H9 (cell line): ENCODE data around the gene CPO. TPM values are rescaled to one million over a fixed set of nuclear protein-coding genes. Genes with fewer than 3 reads are reported as not detected.

Experiments
- DNase-seq: peaks from one replicate; pipeline ENCODE4 v3.0.0-alpha.2; 2017
- H2AFZ ChIP-seq: one replicate; pipeline ENCODE4 v1.6.1; 2013; ENCODE audit warnings: mild to moderate bottlenecking, low read length, control low read depth, moderate library complexity
- H2AK5ac ChIP-seq: 2 replicates; pipeline ENCODE4 v1.6.1; 2013; ENCODE audit warnings: low read length, control low read depth, mixed read lengths; ENCODE audit not compliant: insufficient read length
- H2BK120ac ChIP-seq: one replicate; pipeline ENCODE4 v1.6.1; 2013; ENCODE audit warnings: low read depth, mild to moderate bottlenecking, low read length, control low read depth, inconsistent platforms; ENCODE audit not compliant: poor library complexity, severe bottlenecking
- H2BK12ac ChIP-seq: 2 replicates; pipeline ENCODE4 v1.6.1; 2013; ENCODE audit warnings: low read length, control low read depth, mixed read lengths, low read depth; ENCODE audit not compliant: insufficient read length
- H2BK15ac ChIP-seq: 2 replicates; pipeline ENCODE4 v1.6.1; 2013; ENCODE audit warnings: low read depth, low read length, control low read depth
- H2BK20ac ChIP-seq: one replicate; pipeline ENCODE4 v1.6.1; 2013; ENCODE audit warnings: low read depth, mild to moderate bottlenecking, low read length, control low read depth, inconsistent platforms; ENCODE audit not compliant: poor library complexity, severe bottlenecking
- H2BK5ac ChIP-seq: 2 replicates; pipeline ENCODE4 v1.6.1; 2013; ENCODE audit warnings: low read length, control low read depth, mixed read lengths; ENCODE audit not compliant: insufficient read length
- H3K14ac ChIP-seq: 2 replicates; pipeline ENCODE4 v1.6.1; 2013; ENCODE audit warnings: low read length, control low read depth; ENCODE audit not compliant: insufficient read depth
- H3K18ac ChIP-seq: 2 replicates; pipeline ENCODE4 v1.6.1; 2013; ENCODE audit warnings: low read depth, mild to moderate bottlenecking, mixed read lengths, low read length, control low read depth; ENCODE audit not compliant: insufficient read length
- H3K23ac ChIP-seq: 2 replicates; pipeline ENCODE4 v1.6.1; 2013; ENCODE audit warnings: low read length, control low read depth, mixed read lengths, low read depth; ENCODE audit not compliant: insufficient read length
- H3K23me2 ChIP-seq: 2 replicates; pipeline ENCODE4 v1.6.1; 2013; ENCODE audit warnings: low read depth, mild to moderate bottlenecking, mixed read lengths, low read length, control low read depth; ENCODE audit not compliant: insufficient read length, poor library complexity, severe bottlenecking
- H3K27ac ChIP-seq: 2 replicates; pipeline ENCODE4 v1.5.1; 2013; ENCODE audit warnings: low read length, control low read depth, mixed read lengths, low read depth; ENCODE audit not compliant: insufficient read length
- H3K27me3 ChIP-seq: 2 replicates; pipeline ENCODE4 v1.6.1; 2013; ENCODE audit warnings: low read length, control low read depth, inconsistent platforms; ENCODE audit not compliant: insufficient read depth
- H3K4ac ChIP-seq: 2 replicates; pipeline ENCODE4 v1.6.1; 2013; ENCODE audit warnings: low read depth, mild to moderate bottlenecking, control low read depth, inconsistent platforms, low read length, moderate library complexity
- H3K4me1 ChIP-seq: 2 replicates; pipeline ENCODE4 v1.6.1; 2013; ENCODE audit warnings: low read length, control low read depth, inconsistent platforms; ENCODE audit not compliant: insufficient read depth
- H3K4me2 ChIP-seq: 2 replicates; pipeline ENCODE4 v1.6.1; 2013; ENCODE audit warnings: low read length, control low read depth, mixed read lengths; ENCODE audit not compliant: insufficient read length, insufficient read depth
- H3K56ac ChIP-seq: 2 replicates; pipeline ENCODE4 v1.6.1; 2013; ENCODE audit warnings: low read depth, mild to moderate bottlenecking, mixed read lengths, low read length, control low read depth; ENCODE audit not compliant: insufficient read length
- H3K79me1 ChIP-seq: 2 replicates; pipeline ENCODE4 v1.6.1; 2013; ENCODE audit warnings: low read depth, mild to moderate bottlenecking, moderate library complexity, low read length, control low read depth, inconsistent platforms; ENCODE audit not compliant: insufficient read depth, poor library complexity, severe bottlenecking
- H3K79me2 ChIP-seq: 2 replicates; pipeline ENCODE4 v1.6.1; 2013; ENCODE audit warnings: low read length, control low read depth, inconsistent platforms; ENCODE audit not compliant: insufficient read depth
- H3K9ac ChIP-seq: 2 replicates; pipeline ENCODE4 v1.6.1; 2013; ENCODE audit warnings: low read length, control low read depth, mixed read lengths; ENCODE audit not compliant: insufficient read length; ENCODE audit errors: extremely low read depth
- H3K9me3 ChIP-seq: one replicate; pipeline ENCODE4 v1.6.1; 2013; ENCODE audit warnings: low read depth, low read length, inconsistent platforms; ENCODE audit not compliant: control insufficient read depth
- H3T11ph ChIP-seq: one replicate; pipeline ENCODE4 v1.6.1; 2013; ENCODE audit warnings: mild to moderate bottlenecking, low read length, control low read depth, inconsistent platforms
- H4K20me1 ChIP-seq: one replicate; pipeline ENCODE4 v1.6.1; 2013; ENCODE audit not compliant: control insufficient read depth, insufficient read length, insufficient read depth
- H4K5ac ChIP-seq: 2 replicates; pipeline ENCODE4 v1.6.1; 2013; ENCODE audit warnings: low read depth, mild to moderate bottlenecking, mixed read lengths, low read length, control low read depth; ENCODE audit not compliant: insufficient read length
- H4K8ac ChIP-seq: replicated peaks from 2 replicates; pipeline ENCODE4 v1.6.1; 2013; ENCODE audit warnings: low read length, control low read depth, mixed read lengths, low read depth; ENCODE audit not compliant: insufficient read length
- H4K91ac ChIP-seq: 2 replicates; pipeline ENCODE4 v1.6.1; 2013; ENCODE audit warnings: low read depth, mild to moderate bottlenecking, moderate library complexity, mixed read lengths, low read length, control low read depth; ENCODE audit not compliant: insufficient read length
- H3K27ac Mint-ChIP-seq, 3 experiments: 2 replicates in 2 of 3; 3 replicates in 1 of 3; pipeline ENCODE4 v1.8.0; 2020 to 2021; ENCODE audit warnings: mixed read lengths in 3 of 3, mild to moderate bottlenecking in 1 of 3, moderate library complexity in 1 of 3
- H3K27me3 Mint-ChIP-seq: 2 replicates; pipeline ENCODE4 v1.8.0; 2021; ENCODE audit warnings: low read depth, mild to moderate bottlenecking, moderate library complexity, mixed read lengths
- H3K36me3 Mint-ChIP-seq, 3 experiments: 2 replicates in 2 of 3; 3 replicates in 1 of 3; pipeline ENCODE4 v1.8.0; 2020 to 2021; ENCODE audit warnings: low read depth in 3 of 3, mixed read lengths in 3 of 3; ENCODE audit not compliant: insufficient read depth in 1 of 3
- H3K4me1 Mint-ChIP-seq, 2 experiments: 2 replicates each; pipeline ENCODE4 v1.8.0; 2020; ENCODE audit warnings: mixed read lengths in 2 of 2
- H3K4me3 Mint-ChIP-seq, 2 experiments: 2 replicates in 1 of 2; 3 replicates in 1 of 2; pipeline ENCODE4 v1.8.0; 2020 to 2021; ENCODE audit warnings: mild to moderate bottlenecking in 2 of 2, mixed read lengths in 2 of 2, moderate library complexity in 1 of 2
- H3K9me3 Mint-ChIP-seq, 2 experiments: 2 replicates in 1 of 2; 3 replicates in 1 of 2; pipeline ENCODE4 v1.8.0; 2020; ENCODE audit warnings: mild to moderate bottlenecking in 2 of 2, mixed read lengths in 2 of 2, moderate library complexity in 1 of 2
- WGBS: extraction: QIAGEN DNeasy Blood & Tissue Kit; methylation state at CpG from one replicate; pipeline ENCODE4 v1.1.7; 2013; ENCODE audit warnings: missing lambda C conversion rate, low lambda C conversion rate, mixed read lengths; ENCODE audit not compliant: insufficient read length; ENCODE audit errors: extremely low coverage; 5-methylcytosine and 5-hydroxymethylcytosine counted together
- total RNA-seq: library from RNA; stranded (reverse); gene quantifications from 2 replicates; pipeline ENCODE4 v1.2.1, GENCODE V29; 2021
- TF ChIP-seq, protein P1 (sequence below): fragments of 200-600 bp; sonication (generic); conservative IDR thresholded peaks from 3 replicates; pipeline ENCODE4 v1.8.0; 2021; ENCODE audit warnings: antibody characterized with exemption, mild to moderate bottlenecking

The CPO gene
- total RNA-seq, 1 experiment from 2014 or later = 0.68 TPM

GRCh38 chr2:206979922-206980321, 40.6 kb downstream of the CPO start:
- peaks cover 0 to 7% (median 6%) of the 10 kb centered on the region in 3 experiments; a peak in 2 of 7 replicates for H3K36me3 Mint-ChIP-seq
- no peak overlapping the region for H3K14ac ChIP-seq
- H3K4me2 ChIP-seq = no peak overlapping the region

More at GRCh38 chr2:206979922-206980321, 40.6 kb downstream of the CPO start:
- no peaks in the 10 kb centered on the region for H3K79me2 ChIP-seq
- no CpG with 5 or more reads among the region's 2 CpGs for WGBS
- Mint-ChIP-seq H3K9me3 (peaks cover 0 to 6% of the 10 kb centered on the region in 2 experiments; a peak in 3 of 5 replicates), H3K4me3 (no peak overlapping the region), H3K27me3 (no peaks in the 10 kb centered on the region), H3K4me1 (peaks cover 36 to 41% of the 10 kb centered on the region in 2 experiments), H3K27ac (no peak overlapping the region)
- DNase-seq = no peak
- no peak overlapping the region for H2BK20ac ChIP-seq
- no peaks in the 10 kb centered on the region for H3K23me2 ChIP-seq
- TF ChIP-seq, protein P1, sequence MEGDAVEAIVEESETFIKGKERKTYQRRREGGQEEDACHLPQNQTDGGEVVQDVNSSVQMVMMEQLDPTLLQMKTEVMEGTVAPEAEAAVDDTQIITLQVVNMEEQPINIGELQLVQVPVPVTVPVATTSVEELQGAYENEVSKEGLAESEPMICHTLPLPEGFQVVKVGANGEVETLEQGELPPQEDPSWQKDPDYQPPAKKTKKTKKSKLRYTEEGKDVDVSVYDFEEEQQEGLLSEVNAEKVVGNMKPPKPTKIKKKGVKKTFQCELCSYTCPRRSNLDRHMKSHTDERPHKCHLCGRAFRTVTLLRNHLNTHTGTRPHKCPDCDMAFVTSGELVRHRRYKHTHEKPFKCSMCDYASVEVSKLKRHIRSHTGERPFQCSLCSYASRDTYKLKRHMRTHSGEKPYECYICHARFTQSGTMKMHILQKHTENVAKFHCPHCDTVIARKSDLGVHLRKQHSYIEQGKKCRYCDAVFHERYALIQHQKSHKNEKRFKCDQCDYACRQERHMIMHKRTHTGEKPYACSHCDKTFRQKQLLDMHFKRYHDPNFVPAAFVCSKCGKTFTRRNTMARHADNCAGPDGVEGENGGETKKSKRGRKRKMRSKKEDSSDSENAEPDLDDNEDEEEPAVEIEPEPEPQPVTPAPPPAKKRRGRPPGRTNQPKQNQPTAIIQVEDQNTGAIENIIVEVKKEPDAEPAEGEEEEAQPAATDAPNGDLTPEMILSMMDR = no peak
- no peak overlapping the region for H3K56ac ChIP-seq
- no peaks in the 10 kb centered on the region for H4K20me1 ChIP-seq
- no peak overlapping the region for H2AK5ac ChIP-seq
- no peak overlapping the region for H4K5ac ChIP-seq
- no peak overlapping the region for H3K27ac ChIP-seq
- no peak overlapping the region for H4K8ac ChIP-seq
- H3K9me3 ChIP-seq = no peaks in the 10 kb centered on the region
- peaks cover 9% of the 10 kb centered on the region; the same call in 1 of the 2 replicates for H3K4me1 ChIP-seq
- no peak overlapping the region for H2BK120ac ChIP-seq
- H2BK5ac ChIP-seq = no peak overlapping the region
- H3T11ph ChIP-seq = no peak overlapping the region
- no peaks in the 10 kb centered on the region for H3K27me3 ChIP-seq
- no peak overlapping the region for H4K91ac ChIP-seq
- no peak overlapping the region for H2BK15ac ChIP-seq
- no peak overlapping the region for H2BK12ac ChIP-seq
- no peaks in the 10 kb centered on the region for H3K79me1 ChIP-seq
- H3K18ac ChIP-seq = no peak overlapping the region
- H3K4ac ChIP-seq = no peak overlapping the region
- H2AFZ ChIP-seq = no peak overlapping the region
- H3K23ac ChIP-seq = no peak overlapping the region
- no peak overlapping the region for H3K9ac ChIP-seq
